HepG2 (cell line): ENCODE measurements around the gene TMEM258. TPM values are rescaled to one million over a fixed set of nuclear protein-coding genes. Genes with fewer than 3 reads are reported as not detected.

ENCODE experiments used
- ATF7 ChIP-seq, 2 experiments: fragments of 450-650 bp in 1 of 2; sonication (generic) in 1 of 2; formaldehyde crosslinking in 1 of 2; IDR thresholded peaks; 2 replicates each; pipeline versions ENCODE4 v1.4.0 to v1.6.1; 2016 to 2020; ENCODE audit warnings: antibody characterized with exemption in 1 of 2, mild to moderate bottlenecking in 1 of 2, missing genetic modification reagents in 1 of 2
- CBFB ChIP-seq: sonication (generic); formaldehyde crosslinking; IDR thresholded peaks from 2 replicates; pipeline ENCODE4 v1.4.0; 2020; ENCODE audit warnings: missing genetic modification reagents
- EHMT2 ChIP-seq: fragments of 200-600 bp; sonication (generic); IDR thresholded peaks from 2 replicates; pipeline ENCODE4 v1.7.0; 2017; ENCODE audit warnings: antibody characterized with exemption, low read depth, low read length, borderline replicate concordance
- GZF1 ChIP-seq: sonication (generic); formaldehyde crosslinking; IDR thresholded peaks from 2 replicates; pipeline ENCODE4 v1.5.1; 2020; ENCODE audit warnings: mild to moderate bottlenecking, missing genetic modification reagents
- HDAC1 ChIP-seq: sonication (generic); formaldehyde crosslinking; IDR thresholded peaks from 2 replicates; pipeline ENCODE4 v1.5.1; 2020; ENCODE audit warnings: mild to moderate bottlenecking, missing genetic modification reagents
- MATR3 ChIP-seq: sonication (generic); formaldehyde crosslinking; IDR thresholded peaks from 2 replicates; pipeline ENCODE4 v1.4.0; 2020; ENCODE audit warnings: missing genetic modification reagents
- MXD4 ChIP-seq: IDR thresholded peaks from 2 replicates; pipeline ENCODE4 v1.6.1; 2016; ENCODE audit warnings: mild to moderate bottlenecking, missing biosample characterization, missing genetic modification reagents
- MYNN ChIP-seq: sonication (generic); formaldehyde crosslinking; IDR thresholded peaks from 2 replicates; pipeline ENCODE4 v1.4.0; 2020; ENCODE audit warnings: mild to moderate bottlenecking, low read depth, missing genetic modification reagents
- NRL ChIP-seq: sonication (generic); formaldehyde crosslinking; IDR thresholded peaks from 2 replicates; pipeline ENCODE4 v1.5.0; 2020; ENCODE audit warnings: missing genetic modification reagents, mild to moderate bottlenecking, moderate library complexity, borderline replicate concordance
- PHB2 ChIP-seq: fragments of 450-650 bp; IDR thresholded peaks from 2 replicates; pipeline ENCODE4 v1.6.1; 2018; ENCODE audit not compliant: partially characterized antibody
- SP2 ChIP-seq: sonication (generic); formaldehyde crosslinking; IDR thresholded peaks from 2 replicates; pipeline ENCODE4 v1.5.1; 2020; ENCODE audit warnings: mild to moderate bottlenecking, missing genetic modification reagents
- SPEN ChIP-seq: sonication (generic); formaldehyde crosslinking; IDR thresholded peaks from 2 replicates; pipeline ENCODE4 v1.5.1; 2020; ENCODE audit warnings: low read depth, mild to moderate bottlenecking, missing genetic modification reagents
- ZFP41 ChIP-seq: sonication (generic); formaldehyde crosslinking; IDR thresholded peaks from 2 replicates; pipeline ENCODE4 v1.4.0; 2020; ENCODE audit warnings: mild to moderate bottlenecking, missing genetic modification reagents, borderline replicate concordance
- ZNF136 ChIP-seq: sonication (generic); formaldehyde crosslinking; IDR thresholded peaks from 2 replicates; pipeline ENCODE4 v1.8.1; 2022; ENCODE audit warnings: low read depth, mild to moderate bottlenecking, moderate library complexity, missing genetic modification reagents
- ZNF160 ChIP-seq: sonication (generic); formaldehyde crosslinking; IDR thresholded peaks from 2 replicates; pipeline ENCODE4 v1.8.0; 2022; ENCODE audit warnings: mild to moderate bottlenecking, inconsistent platforms, missing genetic modification reagents
- ZNF350 ChIP-seq: sonication (generic); formaldehyde crosslinking; IDR thresholded peaks from 2 replicates; pipeline ENCODE4 v1.4.0; 2020; ENCODE audit warnings: mild to moderate bottlenecking, low read depth, missing genetic modification reagents, borderline replicate concordance
- ZNF354B ChIP-seq: sonication (generic); formaldehyde crosslinking; IDR thresholded peaks from 2 replicates; pipeline ENCODE4 v1.8.0; 2022; ENCODE audit warnings: mild to moderate bottlenecking, missing genetic modification reagents
- ZNF75D ChIP-seq: sonication (generic); formaldehyde crosslinking; IDR thresholded peaks from 2 replicates; pipeline ENCODE4 v1.8.1; 2023; ENCODE audit warnings: missing genetic modification reagents, mild to moderate bottlenecking, borderline replicate concordance
- ZNF839 ChIP-seq: sonication (generic); formaldehyde crosslinking; IDR thresholded peaks from 2 replicates; pipeline ENCODE4 v1.4.0; 2020; ENCODE audit warnings: missing genetic modification reagents, mild to moderate bottlenecking, borderline replicate concordance
- polyA plus RNA-seq, 8 experiments: library from polyadenylated mRNA; depleted of rRNA in 3 of 8; stranded (reverse) in 7 of 8; unstranded in 1 of 8; fragments of >200 nt; fragmentation: Illumina TruSeq in 4 of 8; extraction: Trizol in 4 of 8; gene quantifications; 2 replicates each; pipeline versions ENCODE4 v1.2.1 to v1.2.3, GENCODE V29; 2011 to 2016; ENCODE audit warnings: low read depth in 4 of 8, missing spikeins in 1 of 8, mixed read lengths in 1 of 8; ENCODE audit not compliant: insufficient read depth in 1 of 8
- total RNA-seq, 5 experiments: library from RNA; depleted of rRNA; stranded (reverse); fragments of >200 nt; fragmentation: Illumina TruSeq; extraction: Trizol; gene quantifications; 2 replicates each; pipeline ENCODE4 v1.2.3, GENCODE V29; 2016; ENCODE audit warnings: low read depth in 1 of 5
- TF ChIP-seq, protein P1 (sequence below): sonication (generic); formaldehyde crosslinking; IDR thresholded peaks from 2 replicates; pipeline ENCODE4 v1.5.0; 2020; ENCODE audit warnings: mild to moderate bottlenecking, missing genetic modification reagents, moderate library complexity
- TF ChIP-seq, protein P2 (sequence below): sonication (generic); formaldehyde crosslinking; IDR thresholded peaks from 2 replicates; pipeline ENCODE4 v1.4.0; 2020; ENCODE audit warnings: missing genetic modification reagents, borderline replicate concordance
- TF ChIP-seq, protein P3 (sequence below): sonication (generic); formaldehyde crosslinking; IDR thresholded peaks from 2 replicates; pipeline ENCODE4 v1.4.0; 2020; ENCODE audit warnings: missing genetic modification reagents
- TF ChIP-seq, protein P4 (sequence below): sonication (generic); formaldehyde crosslinking; IDR thresholded peaks from 2 replicates; pipeline ENCODE4 v1.8.0; 2022; ENCODE audit warnings: mild to moderate bottlenecking, missing genetic modification reagents, moderate library complexity
- TF ChIP-seq, protein P5 (sequence below): sonication (generic); formaldehyde crosslinking; IDR thresholded peaks from 2 replicates; pipeline ENCODE4 v1.8.1; 2023; ENCODE audit warnings: mild to moderate bottlenecking, missing genetic modification reagents

Gene TMEM258
- total and polyA plus RNA-seq, 2 of the 13 experiments (the other 11 are each of a cell fraction or from before 2014, with no cell fraction given) = 175 to 424 TPM

DNA sequence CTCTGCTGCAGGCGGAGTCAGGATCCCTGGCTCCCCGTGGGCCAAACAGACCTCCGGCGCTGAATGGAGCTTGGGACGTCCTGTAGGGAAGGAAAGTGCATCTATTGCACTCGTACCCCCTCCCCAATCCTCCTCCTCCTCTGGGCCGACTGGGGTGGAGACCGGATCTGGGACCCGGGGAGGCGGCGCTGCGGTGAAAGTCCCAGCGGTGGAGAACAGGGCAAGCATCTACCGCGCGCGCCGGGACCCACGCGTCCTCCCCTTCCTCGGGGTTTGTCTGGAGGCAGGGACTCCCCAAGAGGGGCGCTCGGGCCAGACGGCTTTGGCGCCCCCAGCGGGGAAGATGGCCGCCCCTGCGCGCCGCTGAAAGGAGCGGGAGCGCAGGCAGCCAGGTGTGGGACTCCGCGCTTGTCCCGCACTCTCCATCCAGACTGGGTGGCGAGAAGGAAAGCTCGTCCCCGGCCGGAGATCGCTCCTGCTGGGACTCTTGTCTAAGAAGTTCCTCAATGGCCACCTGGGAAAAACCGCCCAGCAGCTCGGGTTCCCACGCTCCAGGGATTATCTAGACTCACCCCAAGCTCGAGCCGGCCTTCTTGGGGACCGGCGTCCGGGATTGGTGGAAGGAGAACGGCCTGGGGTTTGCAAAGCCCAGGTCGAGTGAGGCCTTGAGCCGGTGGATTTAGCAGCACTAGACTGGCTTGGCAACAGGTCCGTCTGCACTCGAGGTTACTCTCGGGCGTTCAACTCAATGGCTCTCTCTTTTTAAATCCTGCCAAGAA is 36.4 kb upstream of the TMEM258 start (continued):
- TF ChIP-seq ZNF350 (CRISPR knock-in tag) (0 out of 2 replicates have a peak, but pooled peaks have one; percentile 16), PHB2 (no peak), ZNF354B (no peak), ZFP41 (no peak), HDAC1 (CRISPR knock-in tag) (0 out of 2 replicates have a peak, but pooled peaks have one; percentile 4), EHMT2 (no peak), NRL (CRISPR knock-in tag) (no peak; the same call in 1 of the 2 replicates), ZNF75D (CRISPR knock-in tag) (no peak), ZNF839 (CRISPR knock-in tag) (no peak), MXD4 (CRISPR knock-in tag) (no peak), CBFB (CRISPR knock-in tag) (no peak; the same call in 1 of the 2 replicates), GZF1 (CRISPR knock-in tag) (no peak), SP2 (CRISPR knock-in tag) (no peak), ZNF136 (no peak), SPEN (CRISPR knock-in tag) (no peak; the same call in 1 of the 2 replicates), ZNF160 (no peak), MATR3 (CRISPR knock-in tag) (no peak), ATF7 (IDR thresholded peaks at IDR 0.05) (no peak), ATF7 (CRISPR knock-in tag; IDR thresholded peaks at IDR 0.05) (no peak), MYNN (CRISPR knock-in tag) (no peak)
- TF ChIP-seq, protein P1, sequence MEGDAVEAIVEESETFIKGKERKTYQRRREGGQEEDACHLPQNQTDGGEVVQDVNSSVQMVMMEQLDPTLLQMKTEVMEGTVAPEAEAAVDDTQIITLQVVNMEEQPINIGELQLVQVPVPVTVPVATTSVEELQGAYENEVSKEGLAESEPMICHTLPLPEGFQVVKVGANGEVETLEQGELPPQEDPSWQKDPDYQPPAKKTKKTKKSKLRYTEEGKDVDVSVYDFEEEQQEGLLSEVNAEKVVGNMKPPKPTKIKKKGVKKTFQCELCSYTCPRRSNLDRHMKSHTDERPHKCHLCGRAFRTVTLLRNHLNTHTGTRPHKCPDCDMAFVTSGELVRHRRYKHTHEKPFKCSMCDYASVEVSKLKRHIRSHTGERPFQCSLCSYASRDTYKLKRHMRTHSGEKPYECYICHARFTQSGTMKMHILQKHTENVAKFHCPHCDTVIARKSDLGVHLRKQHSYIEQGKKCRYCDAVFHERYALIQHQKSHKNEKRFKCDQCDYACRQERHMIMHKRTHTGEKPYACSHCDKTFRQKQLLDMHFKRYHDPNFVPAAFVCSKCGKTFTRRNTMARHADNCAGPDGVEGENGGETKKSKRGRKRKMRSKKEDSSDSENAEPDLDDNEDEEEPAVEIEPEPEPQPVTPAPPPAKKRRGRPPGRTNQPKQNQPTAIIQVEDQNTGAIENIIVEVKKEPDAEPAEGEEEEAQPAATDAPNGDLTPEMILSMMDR (CRISPR knock-in tag) = peak; percentile 73
- TF ChIP-seq, protein P2, sequence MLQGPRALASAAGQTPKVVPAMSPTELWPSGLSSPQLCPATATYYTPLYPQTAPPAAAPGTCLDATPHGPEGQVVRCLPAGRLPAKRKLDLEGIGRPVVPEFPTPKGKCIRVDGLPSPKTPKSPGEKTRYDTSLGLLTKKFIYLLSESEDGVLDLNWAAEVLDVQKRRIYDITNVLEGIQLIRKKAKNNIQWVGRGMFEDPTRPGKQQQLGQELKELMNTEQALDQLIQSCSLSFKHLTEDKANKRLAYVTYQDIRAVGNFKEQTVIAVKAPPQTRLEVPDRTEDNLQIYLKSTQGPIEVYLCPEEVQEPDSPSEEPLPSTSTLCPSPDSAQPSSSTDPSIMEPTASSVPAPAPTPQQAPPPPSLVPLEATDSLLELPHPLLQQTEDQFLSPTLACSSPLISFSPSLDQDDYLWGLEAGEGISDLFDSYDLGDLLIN (CRISPR knock-in tag) = no peak
- TF ChIP-seq, protein P3, sequence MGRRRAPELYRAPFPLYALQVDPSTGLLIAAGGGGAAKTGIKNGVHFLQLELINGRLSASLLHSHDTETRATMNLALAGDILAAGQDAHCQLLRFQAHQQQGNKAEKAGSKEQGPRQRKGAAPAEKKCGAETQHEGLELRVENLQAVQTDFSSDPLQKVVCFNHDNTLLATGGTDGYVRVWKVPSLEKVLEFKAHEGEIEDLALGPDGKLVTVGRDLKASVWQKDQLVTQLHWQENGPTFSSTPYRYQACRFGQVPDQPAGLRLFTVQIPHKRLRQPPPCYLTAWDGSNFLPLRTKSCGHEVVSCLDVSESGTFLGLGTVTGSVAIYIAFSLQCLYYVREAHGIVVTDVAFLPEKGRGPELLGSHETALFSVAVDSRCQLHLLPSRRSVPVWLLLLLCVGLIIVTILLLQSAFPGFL (CRISPR knock-in tag) = no peak
- TF ChIP-seq, protein P4, sequence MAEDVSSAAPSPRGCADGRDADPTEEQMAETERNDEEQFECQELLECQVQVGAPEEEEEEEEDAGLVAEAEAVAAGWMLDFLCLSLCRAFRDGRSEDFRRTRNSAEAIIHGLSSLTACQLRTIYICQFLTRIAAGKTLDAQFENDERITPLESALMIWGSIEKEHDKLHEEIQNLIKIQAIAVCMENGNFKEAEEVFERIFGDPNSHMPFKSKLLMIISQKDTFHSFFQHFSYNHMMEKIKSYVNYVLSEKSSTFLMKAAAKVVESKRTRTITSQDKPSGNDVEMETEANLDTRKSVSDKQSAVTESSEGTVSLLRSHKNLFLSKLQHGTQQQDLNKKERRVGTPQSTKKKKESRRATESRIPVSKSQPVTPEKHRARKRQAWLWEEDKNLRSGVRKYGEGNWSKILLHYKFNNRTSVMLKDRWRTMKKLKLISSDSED (CRISPR knock-in tag) = no peak
- TF ChIP-seq, protein P5, sequence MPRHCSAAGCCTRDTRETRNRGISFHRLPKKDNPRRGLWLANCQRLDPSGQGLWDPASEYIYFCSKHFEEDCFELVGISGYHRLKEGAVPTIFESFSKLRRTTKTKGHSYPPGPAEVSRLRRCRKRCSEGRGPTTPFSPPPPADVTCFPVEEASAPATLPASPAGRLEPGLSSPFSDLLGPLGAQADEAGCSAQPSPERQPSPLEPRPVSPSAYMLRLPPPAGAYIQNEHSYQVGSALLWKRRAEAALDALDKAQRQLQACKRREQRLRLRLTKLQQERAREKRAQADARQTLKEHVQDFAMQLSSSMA = no peak
